ENCODE data around the gene KIF23.

- TF ChIP-seq, protein P1, sequence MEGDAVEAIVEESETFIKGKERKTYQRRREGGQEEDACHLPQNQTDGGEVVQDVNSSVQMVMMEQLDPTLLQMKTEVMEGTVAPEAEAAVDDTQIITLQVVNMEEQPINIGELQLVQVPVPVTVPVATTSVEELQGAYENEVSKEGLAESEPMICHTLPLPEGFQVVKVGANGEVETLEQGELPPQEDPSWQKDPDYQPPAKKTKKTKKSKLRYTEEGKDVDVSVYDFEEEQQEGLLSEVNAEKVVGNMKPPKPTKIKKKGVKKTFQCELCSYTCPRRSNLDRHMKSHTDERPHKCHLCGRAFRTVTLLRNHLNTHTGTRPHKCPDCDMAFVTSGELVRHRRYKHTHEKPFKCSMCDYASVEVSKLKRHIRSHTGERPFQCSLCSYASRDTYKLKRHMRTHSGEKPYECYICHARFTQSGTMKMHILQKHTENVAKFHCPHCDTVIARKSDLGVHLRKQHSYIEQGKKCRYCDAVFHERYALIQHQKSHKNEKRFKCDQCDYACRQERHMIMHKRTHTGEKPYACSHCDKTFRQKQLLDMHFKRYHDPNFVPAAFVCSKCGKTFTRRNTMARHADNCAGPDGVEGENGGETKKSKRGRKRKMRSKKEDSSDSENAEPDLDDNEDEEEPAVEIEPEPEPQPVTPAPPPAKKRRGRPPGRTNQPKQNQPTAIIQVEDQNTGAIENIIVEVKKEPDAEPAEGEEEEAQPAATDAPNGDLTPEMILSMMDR (IDR thresholded peaks at IDR 0.05), result no peak
- no peak for TF ChIP-seq POLR2A (IDR thresholded peaks at IDR 0.05)
Observed at GRCh38 chr15:69489073-69489571, 75.0 kb downstream of the KIF23 start.
